Thyroid gland (tissue), 4 donors: Measurements from ENCODE around the gene NEK6.

Experiments
- POLR2A ChIP-seq, 2 donors: fragments of 450-650 bp; IDR thresholded peaks; one replicate each; pipeline ENCODE4 v1.6.1; 2017; ENCODE audit warnings: antibody characterized with exemption in 2 of 2, mild to moderate bottlenecking in 2 of 2, moderate library complexity in 1 of 2
- TF ChIP-seq, protein P1 (sequence below), 6 experiments: fragments of 200-600 bp in 3 of 6; fragments of 450-650 bp in 3 of 6; sonication (generic) in 3 of 6; IDR thresholded peaks; one replicate each; pipeline ENCODE4 v1.5.1; 2016 to 2019; ENCODE audit warnings: antibody characterized with exemption in 6 of 6, mild to moderate bottlenecking in 2 of 6, inconsistent platforms in 1 of 6, moderate library complexity in 1 of 6

GRCh38 chr9:124376329-124376728, 118.6 kb downstream of the NEK6 start:
- TF ChIP-seq POLR2A (IDR thresholded peaks at IDR 0.05), result no peak
- TF ChIP-seq, protein P1, sequence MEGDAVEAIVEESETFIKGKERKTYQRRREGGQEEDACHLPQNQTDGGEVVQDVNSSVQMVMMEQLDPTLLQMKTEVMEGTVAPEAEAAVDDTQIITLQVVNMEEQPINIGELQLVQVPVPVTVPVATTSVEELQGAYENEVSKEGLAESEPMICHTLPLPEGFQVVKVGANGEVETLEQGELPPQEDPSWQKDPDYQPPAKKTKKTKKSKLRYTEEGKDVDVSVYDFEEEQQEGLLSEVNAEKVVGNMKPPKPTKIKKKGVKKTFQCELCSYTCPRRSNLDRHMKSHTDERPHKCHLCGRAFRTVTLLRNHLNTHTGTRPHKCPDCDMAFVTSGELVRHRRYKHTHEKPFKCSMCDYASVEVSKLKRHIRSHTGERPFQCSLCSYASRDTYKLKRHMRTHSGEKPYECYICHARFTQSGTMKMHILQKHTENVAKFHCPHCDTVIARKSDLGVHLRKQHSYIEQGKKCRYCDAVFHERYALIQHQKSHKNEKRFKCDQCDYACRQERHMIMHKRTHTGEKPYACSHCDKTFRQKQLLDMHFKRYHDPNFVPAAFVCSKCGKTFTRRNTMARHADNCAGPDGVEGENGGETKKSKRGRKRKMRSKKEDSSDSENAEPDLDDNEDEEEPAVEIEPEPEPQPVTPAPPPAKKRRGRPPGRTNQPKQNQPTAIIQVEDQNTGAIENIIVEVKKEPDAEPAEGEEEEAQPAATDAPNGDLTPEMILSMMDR (IDR thresholded peaks at IDR 0.05), result no peak
